NCI-H2081 (cell line): ENCODE data around the gene KRT6A.

Experiments used
- DNase-seq, 2 experiments: peaks; one replicate each; lab custom pipeline; 2025; lab: John Stamatoyannopoulos, UW

Gene KRT6A

DNA sequence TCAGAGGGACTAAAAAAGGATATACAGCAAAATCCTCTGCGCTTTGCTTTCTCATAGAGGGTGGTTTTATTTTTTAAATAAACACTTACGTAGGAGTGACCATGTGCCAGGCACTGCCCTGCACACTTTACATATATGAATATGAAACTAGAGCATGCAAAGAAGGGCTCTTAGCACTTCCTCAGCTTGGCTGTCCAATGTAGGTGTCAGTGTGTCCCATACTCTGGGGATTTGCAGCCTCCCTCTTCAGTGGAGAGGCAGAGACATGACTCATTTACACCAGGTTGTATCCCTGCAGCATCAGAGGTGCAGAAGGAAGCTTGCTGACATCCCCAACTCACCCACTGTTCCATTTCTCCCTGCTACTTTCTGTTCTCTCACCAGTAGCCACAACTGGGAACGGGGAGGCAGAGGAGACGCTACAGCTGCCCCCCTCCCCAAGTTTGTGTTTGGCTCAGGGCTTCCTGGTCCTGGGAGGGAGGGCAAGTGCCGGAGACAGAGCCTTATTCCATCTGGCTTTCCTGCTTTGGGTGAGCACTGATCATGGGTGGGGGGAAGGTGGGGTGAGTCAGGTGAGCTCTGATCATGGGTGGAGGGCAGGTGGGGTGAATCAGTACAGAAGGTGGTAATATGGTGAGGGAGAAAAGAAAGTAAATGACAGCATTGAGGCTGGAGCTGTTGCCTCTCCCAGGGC is 32.0 kb upstream of the KRT6A start:
- DNase-seq = no peak

DNA sequence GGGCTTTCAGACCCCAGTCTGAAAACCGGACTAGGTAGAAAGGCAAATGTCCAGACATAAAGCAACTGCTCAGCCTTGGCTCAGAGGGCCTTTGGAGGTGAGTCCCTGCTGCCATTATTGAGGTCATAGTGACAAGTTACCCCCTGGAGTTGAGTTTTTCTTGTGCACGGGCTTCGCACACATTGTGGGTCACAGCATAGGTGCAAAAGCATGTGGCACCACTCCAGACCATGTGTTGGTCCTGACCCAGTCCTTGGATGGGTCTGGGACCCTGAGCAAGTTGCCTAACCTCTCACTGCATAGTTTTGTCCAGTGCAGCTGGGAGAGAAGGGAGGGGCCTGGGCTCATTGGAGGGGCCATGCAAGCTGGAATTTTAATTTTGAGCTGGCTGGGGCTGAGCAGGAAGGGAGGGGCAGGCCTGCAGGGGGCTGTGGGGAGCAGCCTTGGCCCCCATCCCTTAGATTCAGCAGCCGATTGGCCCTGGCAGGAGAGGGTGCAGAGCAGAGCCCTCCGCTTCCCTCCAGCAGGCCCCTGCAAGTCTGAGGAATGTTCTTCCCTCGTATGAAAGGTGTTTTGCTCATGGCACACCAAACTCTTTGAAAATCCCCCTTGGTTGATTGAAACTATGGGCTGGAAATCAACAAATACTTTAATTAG is 31.3 kb upstream of the KRT6A start:
- DNase-seq = no peak

DNA sequence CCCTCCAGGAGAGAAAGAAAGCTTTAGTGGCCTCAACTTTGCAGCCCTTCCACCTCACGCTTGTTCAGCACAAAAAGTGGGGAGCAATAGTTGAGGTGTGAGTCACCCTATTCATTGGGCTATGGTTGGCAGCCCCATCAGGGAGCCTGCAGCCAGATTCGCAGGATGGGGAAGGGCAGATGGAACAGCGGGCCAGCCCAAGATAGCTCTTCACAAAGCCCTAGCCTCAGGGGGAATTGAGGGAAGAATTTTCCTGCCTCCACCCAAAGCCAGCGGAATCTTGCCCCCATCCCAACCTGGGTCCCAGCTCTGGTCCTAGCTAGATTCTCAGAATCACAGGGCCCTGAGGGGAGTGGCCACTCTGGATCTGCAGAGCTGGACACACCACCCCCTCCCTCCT is 30.8 kb upstream of the KRT6A start:
- no peak for DNase-seq

DNA sequence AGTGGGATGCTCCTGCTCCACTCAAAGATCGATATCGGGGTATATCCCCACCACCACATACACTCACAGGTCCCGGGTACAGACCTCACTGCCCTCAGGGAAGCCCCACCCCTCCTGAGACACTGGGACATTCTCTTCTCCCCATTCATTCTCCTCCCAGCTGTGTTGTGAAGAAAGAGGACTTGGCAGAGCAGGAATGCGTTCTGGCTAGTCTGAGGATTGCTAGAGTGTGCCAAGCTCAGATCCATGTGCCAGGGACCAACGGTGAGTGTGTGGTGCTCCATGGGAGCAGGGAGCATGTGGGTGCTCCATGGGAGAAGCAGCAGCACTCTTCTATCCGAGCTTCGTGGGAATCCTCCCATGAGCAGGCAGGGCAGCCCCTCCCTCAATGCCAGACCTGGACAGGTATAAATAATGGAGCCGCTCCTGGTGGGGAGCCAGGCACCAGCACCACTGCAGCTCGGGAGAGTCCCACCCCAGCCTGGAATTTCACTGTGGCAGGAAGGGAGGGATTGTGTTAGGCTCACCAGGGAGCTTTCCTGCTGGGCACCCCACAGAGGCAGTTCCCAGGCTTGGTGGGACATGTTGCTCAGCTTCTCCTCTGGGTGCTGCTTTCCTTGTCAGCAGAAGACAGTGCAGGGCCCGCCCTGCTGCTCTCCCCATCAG is 29.4 kb upstream of the KRT6A start:
- DNase-seq = peak in 1 of 2 experiments; percentile 6

DNA sequence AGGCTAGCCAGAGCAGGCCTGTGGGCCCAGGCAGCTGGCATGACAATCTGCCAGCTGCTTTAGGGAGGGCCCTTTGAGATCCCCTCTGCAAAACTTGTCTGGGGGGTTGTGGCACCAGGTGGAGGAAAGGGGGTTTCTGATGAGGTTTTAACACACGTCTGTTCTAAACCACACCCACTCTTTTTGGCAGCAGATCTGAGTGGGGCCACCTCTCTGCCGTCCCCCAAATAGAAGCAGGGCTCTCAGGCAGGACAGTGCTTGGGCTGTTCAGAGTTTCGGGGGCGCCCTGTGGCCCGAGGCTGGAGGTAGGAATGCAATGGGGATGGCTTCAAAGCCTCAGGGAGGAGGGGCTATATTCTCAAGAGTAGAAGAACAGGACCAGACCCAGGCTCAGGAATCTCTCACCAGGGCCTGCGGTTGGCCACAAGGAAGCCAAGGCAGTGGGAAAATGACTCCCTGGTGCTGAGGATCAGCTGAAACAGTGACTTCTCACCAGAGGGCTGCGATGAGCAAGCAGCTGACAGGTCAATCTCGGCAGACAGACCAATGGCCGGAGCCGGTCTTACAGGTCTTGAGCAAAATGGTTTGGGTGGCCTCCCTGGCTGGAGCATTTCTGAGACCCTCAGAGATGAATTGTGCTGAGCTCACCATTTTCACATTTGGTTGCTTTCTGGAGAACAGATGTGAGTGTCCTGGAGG is 28.7 kb upstream of the KRT6A start:
- no peak for DNase-seq

DNA sequence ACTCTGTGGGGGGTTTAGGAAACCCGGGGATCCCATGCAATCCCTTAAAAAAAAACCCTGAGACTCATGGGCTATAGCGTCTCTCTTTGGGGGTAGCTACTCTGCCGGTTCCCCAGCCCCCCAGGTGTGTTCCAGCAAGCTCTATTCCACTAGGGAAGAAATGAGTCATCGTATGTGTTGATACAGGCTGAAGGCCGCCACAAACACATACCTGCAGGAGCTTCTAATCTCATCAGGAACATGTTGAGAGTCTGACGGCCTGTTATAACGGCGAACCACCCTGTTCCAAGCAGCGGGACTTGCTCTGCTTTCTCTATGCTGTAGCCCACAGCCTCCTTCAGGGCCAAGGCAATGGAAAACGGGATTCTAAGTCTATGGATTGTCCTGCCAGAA is 28.1 kb upstream of the KRT6A start:
- no peak for DNase-seq

DNA sequence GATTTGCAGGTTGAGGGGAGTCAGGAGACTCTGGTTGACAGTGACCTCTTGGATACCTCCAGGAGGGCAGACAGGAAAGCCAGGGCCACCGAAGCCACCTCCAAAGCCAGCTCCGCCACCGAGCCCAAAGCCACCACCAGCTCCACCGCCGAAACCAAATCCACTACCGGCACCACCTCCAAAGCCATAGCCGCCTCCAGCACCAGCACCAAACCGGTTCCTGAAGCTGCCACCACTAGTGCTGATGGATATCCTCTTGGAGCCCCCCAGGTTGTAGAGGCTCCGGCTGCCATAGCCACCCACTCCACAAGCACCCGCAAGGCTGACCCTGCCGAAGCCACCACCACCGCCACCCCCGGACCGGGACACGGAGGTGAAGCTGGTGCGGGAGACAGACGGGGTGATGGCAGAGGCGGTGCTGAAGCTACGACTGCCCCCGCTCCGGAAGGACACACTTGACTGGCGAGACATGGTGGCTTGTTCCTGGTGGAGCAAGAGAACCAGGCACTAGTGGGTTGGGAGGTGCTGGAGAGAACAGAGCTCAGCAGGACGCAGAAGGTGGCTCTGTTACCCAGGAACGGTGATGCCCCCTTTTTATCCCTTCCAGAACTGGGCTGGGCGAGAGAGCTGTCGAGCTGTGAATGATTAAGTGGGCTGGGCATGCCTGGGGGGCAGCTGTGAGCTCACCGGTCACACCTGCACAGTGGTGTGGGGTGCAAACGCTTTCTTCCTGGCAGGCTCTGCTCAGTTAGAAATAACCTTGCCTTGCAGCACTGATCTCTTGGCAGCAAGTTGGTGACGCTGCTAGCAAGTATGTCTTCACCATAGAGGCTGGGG is 27.0 kb upstream of the KRT6A start, which contains the start of gene KRT5:
Gene KRT5 (minus strand): TSS at position 569 of the 837 bp plus-strand sequence. CDS start 98 bp downstream, at position 471.
- no peak for DNase-seq

DNA sequence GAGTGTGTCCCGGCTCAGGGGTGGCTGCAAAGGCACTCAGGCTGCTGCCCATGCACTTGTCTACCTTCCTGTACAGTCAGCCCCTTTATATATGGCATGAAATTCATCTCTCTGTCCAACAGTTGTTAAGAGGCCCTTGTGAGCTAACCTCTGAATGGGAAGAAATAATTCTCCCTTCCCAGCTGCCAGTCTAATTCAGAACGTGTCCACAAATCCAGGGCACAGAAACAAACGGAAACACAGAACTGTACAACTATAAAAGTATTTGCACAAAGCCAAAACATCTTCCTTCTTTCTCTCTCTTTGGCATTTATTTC is 26.3 kb upstream of the KRT6A start:
- no peak for DNase-seq

DNA sequence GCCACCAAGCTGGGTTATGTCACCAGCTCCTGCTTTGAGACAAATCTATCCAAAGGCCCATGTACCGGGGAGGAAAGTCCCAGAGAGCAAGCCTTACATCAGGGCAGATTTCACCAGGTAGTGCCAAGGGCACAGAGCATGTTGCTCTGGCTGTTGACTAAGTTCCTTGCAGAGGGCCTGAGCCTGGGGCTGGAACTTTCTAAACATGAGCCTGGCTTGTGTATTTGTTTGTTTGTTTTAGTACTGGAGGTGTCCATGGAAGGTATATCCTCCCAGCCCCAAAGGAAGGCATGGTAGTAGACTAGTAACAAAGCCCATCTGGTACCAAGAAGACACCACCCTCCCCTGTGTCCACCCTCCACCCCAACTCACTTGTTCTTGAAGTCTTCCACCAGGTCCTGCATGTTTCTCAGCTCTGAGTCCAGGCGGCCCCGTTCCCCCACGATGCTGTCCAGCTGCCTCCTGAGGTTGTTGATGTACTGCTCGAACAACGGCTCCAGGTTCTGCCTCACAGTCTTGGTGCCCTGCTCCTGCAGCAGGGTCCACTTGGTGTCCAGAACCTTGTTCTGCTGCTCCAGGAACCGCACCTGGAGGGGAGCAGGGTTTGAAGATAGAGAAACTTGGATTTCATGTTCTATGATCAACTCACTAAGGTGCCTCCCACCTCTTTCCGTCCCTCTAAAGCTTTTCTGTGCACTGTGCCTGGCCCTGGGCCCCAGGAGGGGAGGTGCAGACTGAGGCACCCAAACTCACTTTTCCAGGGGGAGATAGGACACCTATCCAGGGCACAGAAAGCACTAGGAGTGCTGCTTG is 25.7 kb upstream of the KRT6A start:
- no peak for DNase-seq

DNA sequence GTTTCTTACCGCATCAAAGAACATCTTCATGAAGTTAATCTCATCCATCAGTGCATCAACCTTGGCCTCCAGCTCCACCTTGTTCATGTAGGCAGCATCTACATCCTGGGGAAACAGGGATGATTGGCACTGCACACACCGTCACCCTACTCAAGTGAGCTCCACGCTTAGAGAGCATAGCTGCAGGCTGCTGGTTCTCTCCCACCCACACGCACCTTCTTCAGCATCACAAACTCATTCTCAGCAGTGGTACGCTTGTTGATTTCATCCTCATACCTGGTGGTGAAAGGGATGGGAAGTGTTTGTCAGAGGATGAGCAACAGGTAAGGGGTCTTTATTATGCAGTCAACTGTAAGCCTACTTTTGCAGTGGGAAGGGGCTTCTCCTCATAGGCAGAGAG is 24.8 kb upstream of the KRT6A start:
- DNase-seq = no peak

DNA sequence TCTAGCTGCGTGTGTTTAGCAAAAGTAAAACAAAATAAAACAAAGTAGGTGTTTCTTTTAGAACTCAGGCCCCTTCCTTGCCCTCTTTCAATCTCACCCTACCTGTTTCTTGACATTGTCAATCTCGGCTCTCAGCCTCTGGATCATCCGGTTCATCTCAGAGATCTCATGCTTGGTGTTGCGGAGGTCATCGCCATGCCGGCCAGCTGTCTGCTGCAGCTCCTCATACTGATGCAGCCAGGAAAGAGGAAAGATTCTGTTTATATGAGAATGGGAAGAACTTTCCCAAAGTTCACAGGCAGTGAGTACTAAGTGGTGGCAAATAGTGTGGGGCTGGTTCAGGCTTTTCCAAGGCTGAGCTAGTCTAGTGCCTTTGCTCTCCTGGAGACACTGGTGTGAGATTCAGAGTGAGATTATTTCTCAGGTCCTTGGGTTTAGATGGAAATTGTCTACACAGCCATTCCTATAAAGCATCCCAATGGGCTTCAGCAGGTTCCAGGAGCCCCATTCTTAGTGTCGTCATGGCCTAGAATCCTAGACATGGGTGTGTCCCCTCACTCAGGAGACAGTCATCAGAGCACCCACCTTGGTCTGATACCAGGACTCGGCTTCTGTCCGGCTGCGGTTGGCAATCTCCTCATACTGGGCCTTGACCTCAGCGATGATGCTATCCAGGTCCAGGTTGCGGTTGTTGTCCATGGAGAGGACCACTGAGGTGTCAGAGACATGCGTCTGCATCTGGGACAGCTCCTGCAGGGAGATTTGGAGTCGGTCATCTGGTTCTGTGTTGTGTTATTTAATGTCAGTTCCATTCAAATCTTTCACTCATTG is 24.2 kb upstream of the KRT6A start:
- no peak for DNase-seq

DNA sequence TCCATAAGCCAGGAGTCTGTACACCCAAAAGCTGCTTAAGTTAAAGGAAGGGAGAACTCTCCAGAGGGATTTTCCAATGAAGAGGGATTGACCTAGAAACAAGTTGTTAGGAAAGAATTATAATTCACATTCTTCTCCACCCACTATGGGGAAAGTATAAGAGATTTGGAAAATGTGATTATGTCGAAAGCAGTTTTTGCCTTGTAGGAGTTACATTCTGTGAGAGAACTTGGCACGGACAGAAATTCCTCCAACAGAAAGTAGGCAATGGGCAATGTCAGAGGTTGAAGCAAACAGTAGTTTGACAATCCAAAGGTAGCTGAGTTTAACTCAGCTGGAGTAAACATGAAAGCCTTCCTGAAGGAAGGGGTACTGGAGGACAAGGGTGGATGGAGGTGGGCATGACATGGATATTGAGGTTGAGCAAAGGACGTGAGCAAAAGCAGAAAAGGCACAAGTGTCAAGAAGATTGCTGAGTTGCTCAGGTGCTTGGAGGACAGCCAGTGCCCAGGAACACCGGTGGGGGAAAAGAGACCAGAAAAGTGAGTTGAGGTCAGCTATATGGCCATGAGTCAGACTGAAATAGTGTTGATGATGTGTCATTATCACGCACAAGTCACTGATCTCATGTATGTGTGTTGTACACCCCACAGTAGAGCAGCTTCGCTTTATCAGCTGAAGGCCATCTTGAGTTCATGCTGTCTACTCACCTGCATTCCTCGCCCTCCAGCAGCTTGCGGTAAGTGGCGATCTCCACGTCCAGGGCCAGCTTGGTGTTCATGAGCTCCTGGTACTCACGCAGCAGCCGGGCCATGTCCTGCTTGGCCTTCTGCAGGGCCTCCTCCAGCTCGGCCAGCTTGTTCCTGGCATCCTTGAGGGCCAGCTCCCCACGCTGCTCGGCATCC is 23.1 kb upstream of the KRT6A start:
- DNase-seq = no peak

DNA sequence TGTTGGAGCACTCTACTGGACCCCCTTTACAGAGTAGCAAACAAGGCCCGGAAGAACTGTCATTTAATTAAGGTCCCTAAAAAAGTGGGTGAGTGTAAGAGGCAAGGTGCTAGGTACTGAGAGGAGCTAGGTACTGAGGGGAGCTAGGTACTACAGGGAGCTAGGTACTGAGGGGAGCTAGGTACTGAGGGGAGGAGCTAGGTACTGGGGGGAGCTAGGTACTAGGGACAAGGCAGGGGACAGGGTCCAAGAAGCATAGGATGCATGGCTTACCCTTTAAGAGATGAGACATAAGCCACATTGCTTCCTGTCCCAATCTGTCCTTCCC is 22.2 kb upstream of the KRT6A start:
- no peak for DNase-seq

DNA sequence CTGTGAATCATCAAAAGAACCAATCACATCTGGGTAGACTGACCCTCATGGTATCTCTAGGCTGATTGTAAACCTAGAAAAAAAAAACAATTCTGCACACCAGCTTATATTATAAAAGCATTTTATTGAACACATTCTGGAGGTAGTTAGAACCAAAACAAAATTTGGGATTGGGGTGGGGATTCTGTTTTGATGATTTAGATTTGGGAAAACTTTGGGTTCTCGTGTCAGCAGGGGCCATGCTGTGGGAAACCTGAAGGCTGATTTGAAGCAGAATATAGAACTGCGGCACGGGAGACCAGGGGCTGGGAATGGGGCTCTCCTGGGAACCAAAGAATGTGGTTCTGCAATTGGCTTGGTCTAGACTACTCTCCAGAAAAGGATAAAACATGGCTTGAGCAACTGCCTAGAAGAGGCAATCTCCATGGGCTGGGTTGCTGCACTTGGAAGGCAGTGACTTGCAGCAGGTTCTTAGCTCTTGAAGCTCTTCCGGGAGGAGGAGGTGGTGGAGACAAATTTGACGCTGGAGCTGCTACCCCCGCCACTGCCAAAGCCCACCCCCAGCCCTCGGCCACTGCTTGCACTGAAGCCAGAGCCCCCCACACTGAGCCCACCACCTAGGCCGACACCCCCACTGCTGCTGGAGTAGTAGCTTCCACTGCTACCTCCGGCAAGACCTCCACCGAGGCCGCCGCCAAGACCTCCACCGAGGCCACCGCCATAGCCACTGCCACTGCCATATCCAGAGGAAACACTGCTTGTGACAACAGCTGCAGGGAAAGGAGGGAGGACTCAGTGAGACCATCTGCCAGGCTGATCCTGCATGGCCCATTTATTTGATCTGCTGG is 21.6 kb upstream of the KRT6A start:
- no peak for DNase-seq

DNA sequence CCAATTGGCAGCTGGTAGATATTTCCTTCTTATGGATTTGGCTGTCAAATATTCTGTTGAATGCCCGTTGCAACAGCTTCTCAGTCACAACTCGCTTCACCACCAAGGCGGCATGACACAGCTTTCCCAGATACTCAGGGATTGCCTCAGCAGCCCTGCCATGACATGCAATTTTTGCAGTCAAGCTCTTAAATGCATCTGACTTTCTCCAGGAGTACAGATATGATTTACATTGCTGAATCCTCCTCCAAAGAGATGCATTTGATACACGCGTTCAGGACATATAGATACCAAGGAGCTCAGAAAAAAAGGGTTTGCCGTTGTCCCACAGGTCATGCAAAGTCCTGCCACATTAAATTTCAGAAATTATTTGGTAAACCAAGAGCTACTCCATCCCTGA is 20.7 kb upstream of the KRT6A start:
- no peak for DNase-seq

DNA sequence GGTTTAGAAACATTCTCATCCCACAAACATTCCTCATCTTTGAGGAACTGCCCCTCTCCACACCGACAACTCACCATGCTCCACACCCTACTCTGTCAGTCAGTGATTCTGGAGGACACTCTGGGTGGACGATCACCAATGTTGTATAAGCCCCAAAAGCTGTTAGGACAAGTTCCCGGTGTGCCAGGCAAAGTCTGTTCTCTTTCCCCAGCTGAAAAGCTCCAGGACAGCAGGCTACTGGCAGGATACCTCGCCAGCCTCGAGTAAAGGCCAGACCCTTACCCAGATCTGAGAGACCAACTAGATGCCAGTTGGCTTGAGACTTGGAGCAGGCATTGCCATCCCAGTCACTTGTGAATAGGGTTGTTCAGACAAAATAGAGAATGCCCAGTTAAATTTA is 15.2 kb upstream of the KRT6A start:
- DNase-seq = no peak

DNA sequence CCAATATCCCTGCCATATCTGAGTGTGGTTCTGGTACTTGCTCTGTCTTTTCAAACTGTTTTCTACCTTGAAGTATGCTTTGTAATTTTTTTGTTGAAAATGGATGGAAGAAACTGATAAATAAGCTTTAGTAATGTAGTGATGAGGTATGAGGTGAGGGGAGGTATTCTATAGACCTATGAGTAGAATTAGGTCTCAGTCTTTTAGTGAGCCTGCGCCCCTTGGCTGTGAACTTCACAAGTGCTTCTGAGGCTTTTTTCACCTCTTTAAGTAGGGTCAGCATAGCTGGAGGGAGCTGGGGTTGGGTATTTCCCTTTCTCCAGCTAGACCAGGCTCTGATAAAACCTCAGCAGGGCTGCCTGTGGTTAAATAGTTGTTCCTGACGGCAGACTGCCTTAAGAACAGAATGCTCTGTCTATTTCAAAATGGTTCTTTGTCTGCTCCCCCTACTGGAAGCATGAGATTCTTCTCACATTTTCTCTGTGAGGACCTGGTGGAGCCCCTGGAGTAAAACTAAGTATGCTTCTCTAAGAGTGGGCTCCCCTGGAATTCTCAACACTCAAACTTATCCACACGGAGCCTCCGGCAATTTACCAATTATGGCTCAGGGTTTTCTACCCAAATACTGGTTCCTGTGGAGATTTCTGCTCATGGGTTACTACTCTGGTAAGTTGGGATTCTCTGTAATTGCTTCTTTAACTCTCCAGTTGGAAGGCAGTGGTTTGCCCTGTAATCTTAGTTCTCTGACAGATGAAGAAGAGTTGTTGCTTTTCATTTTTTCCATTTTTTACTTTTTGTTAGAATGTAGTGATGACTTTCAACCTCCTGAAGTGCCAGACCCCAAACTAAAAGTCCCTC is 14.0 kb upstream of the KRT6A start:
- peak; percentile 42 to 49 for DNase-seq
